GM12878 (cell line): ENCODE results near the gene SEC24A. TPM values are rescaled to one million over a fixed set of nuclear protein-coding genes. Genes with fewer than 3 reads are reported as not detected.

Source experiments
- ATAC-seq: fragments of 200-7000 bp; cut with Tn5 transposase; 3 replicates; pipeline ENCODE4 v1.9.1; 2020; ENCODE audit warnings: mild to moderate bottlenecking, moderate library complexity
- BruUV-seq: library from RNA; stranded (reverse); fragments of 400-500 nt; replicated peaks from 2 replicates; lab custom pipeline; 2021; lab: Mats Ljungman, UMichigan
- CTCF ChIA-PET: fragments of 300-600 bp; sonication (Branson Sonifier 250); formaldehyde crosslinking; extraction: SDS; loops from one replicate; lab custom pipeline; 2021; ENCODE audit warnings: inconsistent platforms; lab: Yijun Ruan, JAX
- POLR2A ChIA-PET: fragments of 350-600 bp; formaldehyde crosslinking; extraction: SDS; loops from one replicate; lab custom pipeline; 2021; ENCODE audit warnings: inconsistent platforms; lab: Charles Lee
- RAD21 ChIA-PET: fragments of 300-600 bp; sonication (Branson Sonifier 250); formaldehyde crosslinking; loops from one replicate; lab custom pipeline; 2023; ENCODE audit warnings: antibody characterized with exemption; ENCODE audit not compliant: unreplicated experiment; lab: Charles Lee
- SMC1A ChIA-PET: fragments of 300-600 bp; sonication (Branson Sonifier 250); formaldehyde crosslinking; loops from one replicate; lab custom pipeline; 2023; ENCODE audit not compliant: unreplicated experiment, uncharacterized antibody; lab: Charles Lee
- DNase-seq: peaks from one replicate; pipeline ENCODE4 v3.0.0-alpha.2; 2011; ENCODE audit warnings: low read depth, low spot score
- FAIRE-seq: peaks from 3 replicates; lab custom pipeline; 2011; peaks lifted over from hg19 to GRCh38; lab: Jason Lieb, UNC
- H2AFZ ChIP-seq: 2 replicates; pipeline ENCODE4 v1.6.0; 2011; ENCODE audit warnings: low read depth, low read length, control low read depth; ENCODE audit not compliant: control insufficient read depth
- H3K27ac ChIP-seq: 2 replicates; pipeline ENCODE4 v1.5.1; 2011; ENCODE audit warnings: control low read depth; ENCODE audit not compliant: control insufficient read depth, insufficient read depth
- H3K27me3 ChIP-seq, 2 experiments: replicated peaks in 1 of 2; 2 replicates each; pipeline versions ENCODE4 v1.6.0 to v1.6.1; 2011; ENCODE audit warnings: low read length in 1 of 2; ENCODE audit not compliant: control insufficient read depth in 2 of 2, insufficient read depth in 2 of 2
- H3K36me3 ChIP-seq, 2 experiments: 2 replicates each; pipeline ENCODE4 v1.5.1; 2011; ENCODE audit warnings: low read length in 1 of 2; ENCODE audit not compliant: control insufficient read depth in 2 of 2, insufficient read depth in 2 of 2
- H3K4me1 ChIP-seq: 2 replicates; pipeline ENCODE4 v1.6.1; 2011; ENCODE audit warnings: mild to moderate bottlenecking, low read length, moderate library complexity, mixed read lengths; ENCODE audit not compliant: control insufficient read depth, insufficient read depth
- H3K4me2 ChIP-seq: 2 replicates; pipeline ENCODE4 v1.6.0; 2011; ENCODE audit warnings: control low read depth; ENCODE audit not compliant: control insufficient read depth, insufficient read depth
- H3K4me3 ChIP-seq: fragments of 200-600 bp; sonication (generic); 2 replicates; pipeline ENCODE4 v1.5.1; 2016
- H3K79me2 ChIP-seq: 2 replicates; pipeline ENCODE4 v1.6.0; 2011; ENCODE audit warnings: low read length; ENCODE audit not compliant: control insufficient read depth, insufficient read depth
- H3K9ac ChIP-seq: 2 replicates; pipeline ENCODE4 v1.8.0; 2011; ENCODE audit warnings: low read length, control low read depth, mixed read lengths; ENCODE audit not compliant: control insufficient read depth, insufficient read depth
- H3K9me3 ChIP-seq: replicated peaks from 3 replicates; pipeline ENCODE4 v1.5.1; 2011; ENCODE audit warnings: mild to moderate bottlenecking, low read length; ENCODE audit not compliant: control insufficient read depth, insufficient read depth
- H4K20me1 ChIP-seq: 2 replicates; pipeline ENCODE4 v1.6.0; 2011; ENCODE audit not compliant: control insufficient read depth, insufficient read depth
- ATF3 ChIP-seq: IDR thresholded peaks from 2 replicates; pipeline ENCODE4 v1.6.1; 2011; ENCODE audit warnings: low read depth, mild to moderate bottlenecking, low read length, moderate library complexity, borderline replicate concordance; ENCODE audit errors: extremely low read depth
- CREB1 ChIP-seq: IDR thresholded peaks from 2 replicates; pipeline ENCODE4 v1.6.1; 2012; ENCODE audit warnings: low read depth, mild to moderate bottlenecking, inconsistent platforms
- DPF2 ChIP-seq: fragments of 450-650 bp; IDR thresholded peaks from 2 replicates; pipeline ENCODE4 v1.6.1; 2017; ENCODE audit warnings: mild to moderate bottlenecking
- EZH2 ChIP-seq: IDR thresholded peaks from 2 replicates; pipeline ENCODE4 v1.6.1; 2012; ENCODE audit warnings: low read depth, mild to moderate bottlenecking, control low read depth, inconsistent platforms, low read length, borderline replicate concordance; ENCODE audit not compliant: control insufficient read depth
- IRF5 ChIP-seq: fragments of 450-650 bp; IDR thresholded peaks from 2 replicates; pipeline ENCODE4 v1.6.1; 2017; ENCODE audit warnings: borderline replicate concordance
- MEF2A ChIP-seq: IDR thresholded peaks from 2 replicates; pipeline ENCODE4 v1.6.1; 2011; ENCODE audit warnings: low read depth, mild to moderate bottlenecking, low read length, moderate library complexity; ENCODE audit not compliant: insufficient read depth
- MYB ChIP-seq: fragments of 150-350 bp; IDR thresholded peaks from 2 replicates; pipeline ENCODE4 v1.6.1; 2014; ENCODE audit warnings: mild to moderate bottlenecking, low read depth, low read length, borderline replicate concordance
- NFIC ChIP-seq: IDR thresholded peaks from 2 replicates; pipeline ENCODE4 v1.6.1; 2012; ENCODE audit warnings: low read depth, mild to moderate bottlenecking, inconsistent platforms, low read length, moderate library complexity
- NRF1 ChIP-seq: conservative IDR thresholded peaks from 2 replicates; pipeline ENCODE4 v1.6.1; 2011; ENCODE audit warnings: mild to moderate bottlenecking, low read depth, low read length, improper control_type of control experiment
- SPI1 ChIP-seq: IDR thresholded peaks from 2 replicates; pipeline ENCODE4 v1.6.1; 2011; ENCODE audit warnings: low read depth, mild to moderate bottlenecking, low read length, moderate library complexity, borderline replicate concordance; ENCODE audit not compliant: insufficient read depth
- TAF1 ChIP-seq: IDR thresholded peaks from 2 replicates; pipeline ENCODE4 v1.6.1; 2011; ENCODE audit warnings: mild to moderate bottlenecking, low read depth, low read length, borderline replicate concordance
- USF1 ChIP-seq: IDR thresholded peaks from 2 replicates; pipeline ENCODE4 v1.6.1; 2011; ENCODE audit warnings: borderline replicate concordance, low read depth, mild to moderate bottlenecking, moderate library complexity, mixed read lengths, low read length; ENCODE audit not compliant: insufficient read depth; ENCODE audit errors: extremely low read length
- ZNF384 ChIP-seq: IDR thresholded peaks from 2 replicates; pipeline ENCODE4 v1.6.1; 2012; ENCODE audit warnings: low read depth, mild to moderate bottlenecking, low read length, improper control_type of control experiment, borderline replicate concordance
- WGBS: methylation state at CpG from one replicate; pipeline ENCODE4 v1.1.6; 2016; ENCODE audit warnings: low lambda C conversion rate; ENCODE audit not compliant: insufficient replicate concordance, insufficient coverage; ENCODE audit errors: missing lambda C conversion rate; 5-methylcytosine and 5-hydroxymethylcytosine counted together
- in situ Hi-C: fragments of 300-500 bp; cut with MboI; formaldehyde crosslinking; loops from 9 replicates; pipeline ENCODE4 v1.14.3; 2018; ENCODE audit warnings: mixed read lengths
- intact Hi-C: fragments of 100-400 bp; cut with micrococcal nuclease; formaldehyde crosslinking; loops from one replicate; pipeline ENCODE4 v1.14.2; 2022; ENCODE audit not compliant: unreplicated experiment
- polyA plus RNA-seq, 11 experiments: library from polyadenylated mRNA; depleted of rRNA in 4 of 11; unstranded in 6 of 11; stranded (reverse) in 5 of 11; fragments of >200 nt; fragmentation: Nextera tagmentation in 4 of 11; fragmentation: Illumina TruSeq in 1 of 11; extraction: Ambion mirVana in 4 of 11; extraction: Trizol in 1 of 11; gene quantifications; 1 replicate in 1 of 11; 2 replicates in 10 of 11; pipeline versions ENCODE4 v1.2.1 to v1.2.3, GENCODE V29; 2011 to 2016; ENCODE audit warnings: inconsistent platforms in 2 of 11, missing spikeins in 2 of 11, low read depth in 1 of 11
- total RNA-seq, 4 experiments: library from RNA; depleted of rRNA in 3 of 4; stranded (reverse); fragments of >200 nt in 3 of 4; fragmentation: Illumina TruSeq in 1 of 4; extraction: Trizol in 1 of 4; gene quantifications; 2 replicates each; pipeline versions ENCODE4 v1.2.1 to v1.2.3, GENCODE V29; 2013 to 2021

SEC24A gene
- total and polyA plus RNA-seq, 10 of the 15 experiments (the other 5 are each of a cell fraction or from before 2014, with no cell fraction given) = 7.1 to 52.2 (median 22.8) TPM

GRCh38 chr5:134642931-134643530, 5.6 kb upstream of the SEC24A start:
- Histone ChIP-seq H3K4me1 (peaks cover 29% of the 10 kb centered on the region), H3K27me3 (no peaks in the 10 kb centered on the region), H3K4me2 (peak overlapping the region; percentile 19), H3K27ac (peak overlapping the region; percentile 57), H3K4me3 (no peak overlapping the region), H3K36me3 (no peaks in the 10 kb centered on the region), H2AFZ (peak overlapping the region; percentile 59), H4K20me1 (no peaks in the 10 kb centered on the region), H3K9ac (peak overlapping the region; percentile 3), H3K9me3 (no peaks in the 10 kb centered on the region), H3K79me2 (peaks cover 13% of the 10 kb centered on the region)
- peak; percentile 23 for FAIRE-seq
- TF ChIP-seq MEF2A (peak; percentile 49; the same call in 1 of the 2 replicates), CREB1 (peak; percentile 60), TAF1 (peak; percentile 48; the same call in 1 of the 2 replicates), NRF1 (no peak), ZNF384 (peak; percentile 49; the same call in 1 of the 2 replicates), NFIC (peak; percentile 29; the same call in 1 of the 2 replicates), USF1 (peak; percentile 58), ATF3 (peak; percentile 8; the same call in 1 of the 2 replicates), DPF2 (no peak), MYB (no peak), SPI1 (no peak), IRF5 (no peak), EZH2 (no peak)
- ChIA-PET POLR2A (interaction anchor here (0.6 to 2.0 kb wide), 10 partner anchors 9 to 1658 kb away, joined by 3 to 20 read pairs (median 5); partner anchors contain the start of gene SAR1B), CTCF (interaction anchor here (0.5 to 2.8 kb wide), 7 partner anchors 9 to 97 kb away, joined by 3 to 13 read pairs (median 5); partner anchors contain the start of genes CAMLG and SAR1B), SMC1A (interaction anchor here (0.6 to 2.2 kb wide), 6 partner anchors 9 to 56 kb away, joined by 3 to 13 read pairs (median 4); no protein-coding TSS in a partner anchor), RAD21 (interaction anchor here (0.6 to 1.6 kb wide), 7 partner anchors 9 to 666 kb away, joined by 3 to 4 read pairs (median 3); no protein-coding TSS in a partner anchor)
- peak; percentile 42 for ATAC-seq
- DNase-seq = peak; percentile 62
- intact Hi-C loops (no loop called here), in situ Hi-C loops (no loop called here)
- WGBS = 49% methylated on average over 5 of the region's 6 CpGs
- no TSS peak for BruUV-seq
